K562 (cell line): Measurements from ENCODE around the gene HNRNPD. TPM values are rescaled to one million over a fixed set of nuclear protein-coding genes. Genes with fewer than 3 reads are reported as not detected.

ENCODE experiments used
- CC2D1A ChIP-seq: fragments of 450-650 bp; IDR thresholded peaks from 2 replicates; pipeline ENCODE4 v1.6.1; 2017; ENCODE audit warnings: mild to moderate bottlenecking
- EP300 ChIP-seq: IDR thresholded peaks from 2 replicates; pipeline ENCODE4 v1.6.1; 2012; ENCODE audit warnings: low read length, improper control_type of control experiment
- HNRNPK ChIP-seq: fragments of 200-400 bp; formaldehyde crosslinking; IDR thresholded peaks from one replicate; pipeline ENCODE4 v1.6.1; 2018; ENCODE audit warnings: mild to moderate bottlenecking, low read depth, low read length; ENCODE audit not compliant: poor library complexity, severe bottlenecking
- IFI16 ChIP-seq: fragments of 250-450 bp; sonication (Bioruptor Pico); IDR thresholded peaks from 2 replicates; pipeline ENCODE4 v2.1.2; 2022; ENCODE audit warnings: mild to moderate bottlenecking, inconsistent platforms
- MEF2A ChIP-seq: IDR thresholded peaks from 2 replicates; pipeline ENCODE4 v1.6.1; 2011; ENCODE audit warnings: low read depth, mild to moderate bottlenecking, low read length, moderate library complexity; ENCODE audit not compliant: control insufficient read depth
- NR2C2 ChIP-seq, 2 experiments: fragments of 200-800 bp in 1 of 2; sonication (Bioruptor generic) in 1 of 2; sonication (generic) in 1 of 2; formaldehyde crosslinking in 1 of 2; IDR thresholded peaks; 2 replicates each; pipeline versions ENCODE4 v1.6.1 to v1.8.0; 2016 to 2022; ENCODE audit warnings: mild to moderate bottlenecking in 1 of 2, missing compliant biosample characterization in 1 of 2, missing genetic modification characterization in 1 of 2, missing genetic modification reagents in 1 of 2
- SAFB2 ChIP-seq: fragments of 200-400 bp; formaldehyde crosslinking; IDR thresholded peaks from 2 replicates; pipeline ENCODE4 v1.6.1; 2018; ENCODE audit warnings: borderline replicate concordance, low read length, low read depth, moderate library complexity; ENCODE audit not compliant: severe bottlenecking
- SIN3A ChIP-seq, 2 experiments: fragments of 150-350 bp in 1 of 2; IDR thresholded peaks; 2 replicates each; pipeline ENCODE4 v1.6.1; 2011 to 2016; ENCODE audit warnings: borderline replicate concordance in 2 of 2, low read depth in 2 of 2, low read length in 2 of 2, mild to moderate bottlenecking in 2 of 2, moderate library complexity in 2 of 2; ENCODE audit not compliant: control insufficient read depth in 1 of 2
- polyA plus RNA-seq, 8 experiments: library from polyadenylated mRNA; depleted of rRNA in 4 of 8; stranded (reverse) in 5 of 8; unstranded in 3 of 8; fragments of >200 nt; fragmentation: Nextera tagmentation in 2 of 8; fragmentation: Illumina TruSeq in 1 of 8; extraction: Ambion mirVana in 2 of 8; extraction: Trizol in 1 of 8; gene quantifications; 2 replicates each; pipeline versions ENCODE4 v1.2.1 to v1.2.3, GENCODE V29; 2011 to 2014; ENCODE audit warnings: inconsistent platforms in 1 of 8, missing spikeins in 1 of 8
- total RNA-seq, 7 experiments: library from RNA; depleted of rRNA in 6 of 7; stranded (reverse); fragments of >200 nt in 6 of 7; fragmentation: Illumina TruSeq in 2 of 7; extraction: Trizol in 2 of 7; gene quantifications; 2 replicates each; pipeline versions ENCODE4 v1.2.1 to v1.2.3, GENCODE V29; 2011 to 2021; ENCODE audit warnings: low replicate concordance in 1 of 7
- TF ChIP-seq, protein P1 (sequence below): fragments of 450-650 bp; IDR thresholded peaks from one replicate; pipeline ENCODE4 v1.6.1; 2018; ENCODE audit warnings: mild to moderate bottlenecking, moderate library complexity; ENCODE audit not compliant: partially characterized antibody
- TF ChIP-seq, protein P2 (sequence below): fragments of 200-600 bp; sonication (generic); IDR thresholded peaks from one replicate; pipeline ENCODE4 v1.6.1; 2012; ENCODE audit warnings: mild to moderate bottlenecking, low read depth, low read length, inconsistent platforms

HNRNPD gene
- total and polyA plus RNA-seq, 9 of the 15 experiments (the other 6 are each of a cell fraction or from before 2014, with no cell fraction given): 92.4 to 955 (median 160) TPM

DNA sequence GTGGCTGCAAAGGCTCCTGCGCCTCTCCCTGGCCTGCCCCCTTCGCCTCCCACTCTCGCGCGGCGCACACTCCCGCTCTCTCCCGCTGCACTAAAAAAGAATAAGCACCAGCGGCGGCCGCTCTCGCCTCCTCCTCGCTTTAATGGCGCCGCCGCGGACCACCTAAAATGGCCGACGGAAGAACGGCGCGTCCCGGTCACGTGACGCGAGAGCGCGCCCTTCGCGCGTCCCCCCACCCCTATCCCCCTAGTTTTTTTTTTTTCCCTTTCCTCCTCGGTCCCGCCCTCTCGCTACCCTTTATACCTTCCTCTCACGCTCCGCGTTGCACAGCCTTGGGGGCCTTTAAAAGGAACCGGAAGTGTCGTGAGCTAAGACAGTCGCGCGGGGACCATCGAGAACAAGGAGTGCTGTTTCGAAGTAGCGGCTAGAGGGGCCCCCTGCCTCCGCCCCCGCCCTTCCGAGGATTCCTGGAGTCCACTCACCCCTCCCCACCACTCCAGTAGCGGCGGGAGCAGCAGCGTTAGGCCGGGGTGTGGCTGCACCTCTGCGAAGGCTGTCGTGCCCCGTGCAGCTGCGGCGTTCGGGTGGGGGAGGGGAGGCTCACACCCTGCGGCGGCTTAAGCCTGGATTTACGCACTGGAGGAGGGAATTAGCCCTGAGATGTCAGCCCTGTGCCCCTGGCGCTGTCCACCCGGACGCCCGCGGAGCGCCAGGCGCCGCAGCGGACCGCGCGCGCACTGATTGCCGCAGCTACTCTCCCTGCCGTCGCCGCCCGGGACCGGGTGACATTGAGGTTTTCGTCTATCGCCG is at the start of gene HNRNPD (continued):
- TF ChIP-seq, protein P1, sequence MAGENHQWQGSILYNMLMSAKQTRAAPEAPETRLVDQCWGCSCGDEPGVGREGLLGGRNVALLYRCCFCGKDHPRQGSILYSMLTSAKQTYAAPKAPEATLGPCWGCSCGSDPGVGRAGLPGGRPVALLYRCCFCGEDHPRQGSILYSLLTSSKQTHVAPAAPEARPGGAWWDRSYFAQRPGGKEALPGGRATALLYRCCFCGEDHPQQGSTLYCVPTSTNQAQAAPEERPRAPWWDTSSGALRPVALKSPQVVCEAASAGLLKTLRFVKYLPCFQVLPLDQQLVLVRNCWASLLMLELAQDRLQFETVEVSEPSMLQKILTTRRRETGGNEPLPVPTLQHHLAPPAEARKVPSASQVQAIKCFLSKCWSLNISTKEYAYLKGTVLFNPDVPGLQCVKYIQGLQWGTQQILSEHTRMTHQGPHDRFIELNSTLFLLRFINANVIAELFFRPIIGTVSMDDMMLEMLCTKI: no peak
- TF ChIP-seq IFI16 (CRISPR knock-in tag): no peak
- TF ChIP-seq NR2C2 (CRISPR knock-in tag; IDR thresholded peaks at IDR 0.05): 0 out of 2 replicates have a peak, but pooled peaks have one; percentile 59
- peak; percentile 81 for TF ChIP-seq NR2C2 (tag; IDR thresholded peaks at IDR 0.05)
- no peak for TF ChIP-seq HNRNPK
- TF ChIP-seq, protein P2, sequence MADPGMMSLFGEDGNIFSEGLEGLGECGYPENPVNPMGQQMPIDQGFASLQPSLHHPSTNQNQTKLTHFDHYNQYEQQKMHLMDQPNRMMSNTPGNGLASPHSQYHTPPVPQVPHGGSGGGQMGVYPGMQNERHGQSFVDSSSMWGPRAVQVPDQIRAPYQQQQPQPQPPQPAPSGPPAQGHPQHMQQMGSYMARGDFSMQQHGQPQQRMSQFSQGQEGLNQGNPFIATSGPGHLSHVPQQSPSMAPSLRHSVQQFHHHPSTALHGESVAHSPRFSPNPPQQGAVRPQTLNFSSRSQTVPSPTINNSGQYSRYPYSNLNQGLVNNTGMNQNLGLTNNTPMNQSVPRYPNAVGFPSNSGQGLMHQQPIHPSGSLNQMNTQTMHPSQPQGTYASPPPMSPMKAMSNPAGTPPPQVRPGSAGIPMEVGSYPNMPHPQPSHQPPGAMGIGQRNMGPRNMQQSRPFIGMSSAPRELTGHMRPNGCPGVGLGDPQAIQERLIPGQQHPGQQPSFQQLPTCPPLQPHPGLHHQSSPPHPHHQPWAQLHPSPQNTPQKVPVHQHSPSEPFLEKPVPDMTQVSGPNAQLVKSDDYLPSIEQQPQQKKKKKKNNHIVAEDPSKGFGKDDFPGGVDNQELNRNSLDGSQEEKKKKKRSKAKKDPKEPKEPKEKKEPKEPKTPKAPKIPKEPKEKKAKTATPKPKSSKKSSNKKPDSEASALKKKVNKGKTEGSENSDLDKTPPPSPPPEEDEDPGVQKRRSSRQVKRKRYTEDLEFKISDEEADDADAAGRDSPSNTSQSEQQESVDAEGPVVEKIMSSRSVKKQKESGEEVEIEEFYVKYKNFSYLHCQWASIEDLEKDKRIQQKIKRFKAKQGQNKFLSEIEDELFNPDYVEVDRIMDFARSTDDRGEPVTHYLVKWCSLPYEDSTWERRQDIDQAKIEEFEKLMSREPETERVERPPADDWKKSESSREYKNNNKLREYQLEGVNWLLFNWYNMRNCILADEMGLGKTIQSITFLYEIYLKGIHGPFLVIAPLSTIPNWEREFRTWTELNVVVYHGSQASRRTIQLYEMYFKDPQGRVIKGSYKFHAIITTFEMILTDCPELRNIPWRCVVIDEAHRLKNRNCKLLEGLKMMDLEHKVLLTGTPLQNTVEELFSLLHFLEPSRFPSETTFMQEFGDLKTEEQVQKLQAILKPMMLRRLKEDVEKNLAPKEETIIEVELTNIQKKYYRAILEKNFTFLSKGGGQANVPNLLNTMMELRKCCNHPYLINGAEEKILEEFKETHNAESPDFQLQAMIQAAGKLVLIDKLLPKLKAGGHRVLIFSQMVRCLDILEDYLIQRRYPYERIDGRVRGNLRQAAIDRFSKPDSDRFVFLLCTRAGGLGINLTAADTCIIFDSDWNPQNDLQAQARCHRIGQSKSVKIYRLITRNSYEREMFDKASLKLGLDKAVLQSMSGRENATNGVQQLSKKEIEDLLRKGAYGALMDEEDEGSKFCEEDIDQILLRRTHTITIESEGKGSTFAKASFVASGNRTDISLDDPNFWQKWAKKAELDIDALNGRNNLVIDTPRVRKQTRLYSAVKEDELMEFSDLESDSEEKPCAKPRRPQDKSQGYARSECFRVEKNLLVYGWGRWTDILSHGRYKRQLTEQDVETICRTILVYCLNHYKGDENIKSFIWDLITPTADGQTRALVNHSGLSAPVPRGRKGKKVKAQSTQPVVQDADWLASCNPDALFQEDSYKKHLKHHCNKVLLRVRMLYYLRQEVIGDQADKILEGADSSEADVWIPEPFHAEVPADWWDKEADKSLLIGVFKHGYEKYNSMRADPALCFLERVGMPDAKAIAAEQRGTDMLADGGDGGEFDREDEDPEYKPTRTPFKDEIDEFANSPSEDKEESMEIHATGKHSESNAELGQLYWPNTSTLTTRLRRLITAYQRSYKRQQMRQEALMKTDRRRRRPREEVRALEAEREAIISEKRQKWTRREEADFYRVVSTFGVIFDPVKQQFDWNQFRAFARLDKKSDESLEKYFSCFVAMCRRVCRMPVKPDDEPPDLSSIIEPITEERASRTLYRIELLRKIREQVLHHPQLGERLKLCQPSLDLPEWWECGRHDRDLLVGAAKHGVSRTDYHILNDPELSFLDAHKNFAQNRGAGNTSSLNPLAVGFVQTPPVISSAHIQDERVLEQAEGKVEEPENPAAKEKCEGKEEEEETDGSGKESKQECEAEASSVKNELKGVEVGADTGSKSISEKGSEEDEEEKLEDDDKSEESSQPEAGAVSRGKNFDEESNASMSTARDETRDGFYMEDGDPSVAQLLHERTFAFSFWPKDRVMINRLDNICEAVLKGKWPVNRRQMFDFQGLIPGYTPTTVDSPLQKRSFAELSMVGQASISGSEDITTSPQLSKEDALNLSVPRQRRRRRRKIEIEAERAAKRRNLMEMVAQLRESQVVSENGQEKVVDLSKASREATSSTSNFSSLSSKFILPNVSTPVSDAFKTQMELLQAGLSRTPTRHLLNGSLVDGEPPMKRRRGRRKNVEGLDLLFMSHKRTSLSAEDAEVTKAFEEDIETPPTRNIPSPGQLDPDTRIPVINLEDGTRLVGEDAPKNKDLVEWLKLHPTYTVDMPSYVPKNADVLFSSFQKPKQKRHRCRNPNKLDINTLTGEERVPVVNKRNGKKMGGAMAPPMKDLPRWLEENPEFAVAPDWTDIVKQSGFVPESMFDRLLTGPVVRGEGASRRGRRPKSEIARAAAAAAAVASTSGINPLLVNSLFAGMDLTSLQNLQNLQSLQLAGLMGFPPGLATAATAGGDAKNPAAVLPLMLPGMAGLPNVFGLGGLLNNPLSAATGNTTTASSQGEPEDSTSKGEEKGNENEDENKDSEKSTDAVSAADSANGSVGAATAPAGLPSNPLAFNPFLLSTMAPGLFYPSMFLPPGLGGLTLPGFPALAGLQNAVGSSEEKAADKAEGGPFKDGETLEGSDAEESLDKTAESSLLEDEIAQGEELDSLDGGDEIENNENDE: peak; percentile 33
- no peak; the same call in 1 of the 2 replicates for TF ChIP-seq EP300
- TF ChIP-seq MEF2A: no peak
- no peak for TF ChIP-seq SAFB2
- no peak for TF ChIP-seq CC2D1A
- peak in 1 of 2 experiments; percentile 63; a peak in 1 of 4 replicates for TF ChIP-seq SIN3A (IDR thresholded peaks at IDR 0.05; ENCODE audit: borderline replicate concordance in 2 of 2, control insufficient read depth in 1 of 2, low read depth in 2 of 2, low read length in 2 of 2)
